HUDEP-2 (cell line): ENCODE results near the gene PDE8B.

Source experiments
- DNase-seq, 76 experiments: peaks; one replicate each; lab custom pipeline; 2025; ENCODE audit not compliant: unreplicated experiment in 76 of 76; lab: John Stamatoyannopoulos, UW

PDE8B gene

DNA sequence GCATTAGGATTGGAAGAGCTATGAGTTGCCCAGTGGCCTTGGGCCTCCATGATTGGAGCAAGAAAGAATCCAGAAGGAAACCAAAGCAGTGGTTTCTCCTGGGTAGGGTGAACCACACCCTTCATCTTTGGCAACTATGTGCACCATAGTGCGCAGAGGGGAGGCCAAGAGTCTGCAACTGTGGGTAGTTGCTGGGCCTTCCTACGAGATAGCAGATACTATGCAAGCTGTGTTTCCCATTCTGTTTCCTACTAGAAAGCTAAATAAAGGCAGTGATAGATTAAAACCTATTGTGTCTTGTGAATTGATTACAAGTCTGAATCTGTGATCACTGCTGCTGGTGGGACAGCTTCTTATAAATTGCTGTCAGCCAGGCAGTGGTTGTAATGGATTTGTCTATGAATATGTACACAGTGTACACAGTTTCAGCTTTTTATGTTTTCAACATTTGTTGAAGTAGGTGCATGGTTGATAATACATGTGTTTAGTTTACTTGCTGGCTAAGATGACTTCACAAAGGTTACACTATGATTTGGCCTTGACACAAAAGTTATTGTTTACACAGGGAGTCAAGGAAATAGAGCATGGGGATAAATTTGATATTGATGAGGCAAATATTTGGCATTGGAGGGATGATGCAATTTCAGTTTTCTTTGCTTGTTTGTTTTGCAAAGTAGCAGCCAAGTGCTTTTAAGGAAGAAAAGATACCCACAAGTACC is 23.7 kb upstream of the PDE8B start:
- DNase-seq = no peak

DNA sequence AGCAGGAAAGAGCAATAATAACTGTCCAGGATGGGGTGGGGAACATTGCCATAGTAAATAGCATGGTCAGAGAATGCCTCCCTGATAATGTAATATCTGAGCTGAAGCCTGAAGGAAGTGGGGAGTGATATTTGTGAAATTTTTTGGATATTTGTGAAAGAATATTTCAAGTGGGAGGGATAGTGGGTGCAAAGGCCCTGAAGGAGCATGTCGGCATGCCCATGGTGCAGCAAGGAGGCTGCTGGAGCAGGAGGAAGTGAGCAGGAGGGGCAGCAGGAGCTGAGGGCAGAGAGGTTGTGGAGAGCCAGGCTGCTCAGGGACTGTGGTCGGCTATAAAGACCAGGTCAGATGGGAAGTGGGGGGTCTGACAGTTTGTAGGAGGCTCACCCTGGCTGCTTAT is 21.1 kb upstream of the PDE8B start:
- DNase-seq = no peak

DNA sequence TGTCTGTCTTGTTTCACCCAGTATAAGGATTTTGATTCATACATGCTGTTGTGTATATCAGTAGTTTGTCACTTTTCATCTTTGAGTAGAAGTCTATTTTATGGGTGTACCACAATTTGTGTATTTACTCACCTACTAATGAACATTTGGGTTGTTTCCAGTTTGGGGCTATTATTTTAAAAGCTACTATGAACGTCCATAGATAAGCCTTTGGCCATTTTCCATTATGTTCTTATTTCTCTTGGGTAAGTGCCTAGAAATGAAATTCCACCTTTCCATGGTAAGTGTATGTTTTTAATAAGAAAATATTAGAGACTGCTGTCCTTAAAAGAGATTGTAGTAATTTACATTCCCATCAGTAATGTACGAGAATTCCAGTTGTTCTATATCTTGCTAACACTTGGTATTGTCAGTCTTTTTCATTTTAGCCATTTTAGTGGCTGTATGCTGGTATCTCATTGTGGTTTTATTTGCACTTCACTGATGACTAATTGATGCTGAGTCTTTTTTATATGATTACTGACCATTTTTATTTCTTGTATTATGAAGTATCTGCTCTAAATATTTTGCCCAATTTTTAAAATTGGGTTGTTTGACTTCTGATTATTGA is 17.9 kb upstream of the PDE8B start:
- DNase-seq = no peak

DNA sequence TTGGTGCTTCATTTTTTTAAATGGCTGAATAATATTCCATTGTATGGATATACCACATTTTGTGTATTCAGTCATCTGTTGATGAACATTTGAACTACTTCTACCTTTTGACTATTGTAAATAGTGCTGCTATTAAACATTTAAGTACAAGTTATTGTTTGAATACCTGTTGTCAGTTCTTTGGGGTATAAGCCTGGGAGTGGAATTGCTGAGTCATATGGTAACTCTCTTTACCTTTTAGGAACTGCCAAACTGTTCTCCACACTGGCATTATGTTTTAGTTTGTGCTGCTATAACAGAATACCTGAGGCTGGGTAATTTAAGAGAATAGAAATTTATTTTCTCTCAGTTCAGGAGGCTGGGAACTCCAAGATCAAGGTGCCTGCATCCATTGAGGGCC is 15.7 kb upstream of the PDE8B start:
- DNase-seq = no peak

DNA sequence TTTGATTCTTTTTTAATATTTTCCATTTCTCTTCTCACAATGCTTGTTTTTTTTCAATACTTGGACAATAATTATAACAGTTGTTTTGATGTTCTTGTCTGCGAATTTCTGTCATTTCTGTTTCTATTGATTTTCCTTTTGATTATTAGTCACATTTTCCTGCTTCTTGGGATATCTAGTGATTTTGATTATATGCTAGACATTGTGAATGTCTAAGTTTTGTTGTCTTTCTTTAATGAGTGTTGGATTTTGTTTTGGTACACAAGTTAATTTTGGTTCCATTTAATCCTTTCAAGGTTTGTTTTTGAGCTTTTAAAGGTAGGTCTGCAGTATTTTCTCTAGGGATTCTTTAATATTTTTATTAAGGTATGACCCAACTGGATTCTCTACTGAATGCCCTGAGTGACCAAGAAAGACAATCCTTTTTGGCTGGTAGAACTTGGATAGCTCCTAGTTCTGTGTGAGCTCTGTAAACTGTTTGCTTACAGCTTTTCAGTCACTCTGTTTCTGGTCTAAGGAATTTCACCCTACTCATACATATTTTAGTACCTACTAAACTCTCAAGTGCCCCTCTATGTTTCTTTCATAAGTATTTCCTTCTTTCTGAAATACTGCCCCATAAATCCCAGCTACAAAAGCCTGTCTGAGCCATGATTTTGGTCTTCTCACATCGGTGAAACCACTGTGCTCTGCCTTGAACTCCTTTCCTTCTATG is 12.5 kb upstream of the PDE8B start:
- no peak for DNase-seq

DNA sequence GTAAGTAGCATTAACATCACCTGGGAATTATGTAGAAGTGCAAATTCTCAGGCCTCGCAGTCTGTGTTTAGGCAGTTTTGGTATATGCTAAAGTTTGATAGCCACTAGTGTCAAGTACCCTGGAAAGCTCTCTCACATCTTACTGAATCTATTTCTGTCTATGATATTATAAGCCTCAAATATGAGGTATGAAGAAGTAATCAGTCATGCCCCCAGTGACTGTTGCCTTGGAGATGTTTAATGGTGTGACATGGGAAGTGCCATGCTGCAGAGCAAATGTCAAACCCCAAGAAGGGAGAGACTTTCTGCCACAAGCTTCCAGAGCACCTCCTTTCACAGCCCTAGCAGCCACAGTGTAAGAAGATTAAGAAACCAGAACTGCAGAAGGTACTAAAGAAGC is 9.8 kb upstream of the PDE8B start:
- no peak for DNase-seq

DNA sequence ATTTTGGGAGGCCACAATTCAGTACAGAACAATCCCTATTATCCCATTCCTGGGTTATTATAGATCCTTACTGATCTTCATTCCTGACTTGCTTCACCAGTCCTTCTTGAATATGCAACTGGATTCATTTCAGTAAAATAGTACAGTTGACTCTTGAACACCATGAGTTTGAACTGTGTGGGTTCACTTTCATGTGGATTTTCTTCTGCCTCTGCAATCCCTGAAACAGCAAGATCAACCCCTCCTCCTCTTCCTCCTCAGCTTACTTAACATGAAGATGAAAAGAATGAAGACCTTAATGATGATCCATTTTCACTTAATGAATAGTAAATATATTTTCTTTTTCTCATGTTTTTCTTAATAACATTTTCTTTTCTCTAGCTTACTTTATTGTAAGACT is 8.3 kb upstream of the PDE8B start:
- DNase-seq = no peak

DNA sequence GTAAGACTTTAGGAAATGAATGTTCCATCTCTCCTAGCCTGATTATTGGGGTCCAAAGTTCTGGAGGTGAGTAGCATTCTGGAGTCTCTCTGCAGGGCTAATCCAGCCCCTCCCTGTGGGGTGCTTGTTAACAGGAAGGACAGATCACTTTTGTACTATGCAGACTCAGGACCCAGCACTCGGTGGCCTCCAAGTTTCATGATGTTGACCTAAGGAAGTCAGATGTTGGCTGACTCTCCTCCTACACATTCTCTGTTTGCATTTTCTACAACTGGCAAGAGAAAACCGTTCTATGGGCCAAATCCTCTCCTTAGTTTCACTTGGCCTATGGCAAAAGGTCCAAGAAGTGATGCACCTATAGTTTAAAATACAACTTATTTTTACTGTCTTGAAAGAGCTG is 5.5 kb upstream of the PDE8B start:
- DNase-seq = no peak

DNA sequence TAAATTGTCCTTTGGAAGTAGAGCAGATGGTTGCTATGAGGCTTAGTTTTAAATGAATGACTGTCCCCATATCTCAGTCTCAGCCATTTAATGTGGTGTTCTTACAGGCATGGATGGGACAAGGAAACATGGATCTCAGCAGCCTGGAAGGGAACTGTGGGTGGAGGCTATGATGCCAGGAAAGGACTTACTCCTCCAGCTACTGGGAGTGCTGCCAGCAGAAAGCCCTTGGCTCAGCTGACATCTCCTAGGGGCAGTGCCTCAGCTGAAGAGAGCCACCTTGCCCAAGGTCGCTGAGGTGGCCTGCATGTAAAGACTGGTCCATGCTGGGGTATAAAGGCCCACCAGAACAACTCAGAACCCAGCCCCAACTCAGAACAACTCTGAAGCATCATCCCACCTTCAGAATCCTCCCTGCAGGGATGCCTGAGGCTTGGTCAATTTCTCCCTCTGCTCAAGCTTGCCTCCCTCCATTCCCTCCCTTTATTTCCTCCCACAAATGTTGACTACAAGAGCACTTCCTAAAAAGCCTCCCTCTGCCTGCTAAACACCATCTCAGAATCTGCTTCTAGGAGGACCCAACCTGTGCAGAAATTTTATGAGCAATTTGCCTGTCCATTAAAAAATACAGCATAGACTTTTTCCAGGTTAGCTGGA is 1.8 kb upstream of the PDE8B start:
- no peak for DNase-seq

DNA sequence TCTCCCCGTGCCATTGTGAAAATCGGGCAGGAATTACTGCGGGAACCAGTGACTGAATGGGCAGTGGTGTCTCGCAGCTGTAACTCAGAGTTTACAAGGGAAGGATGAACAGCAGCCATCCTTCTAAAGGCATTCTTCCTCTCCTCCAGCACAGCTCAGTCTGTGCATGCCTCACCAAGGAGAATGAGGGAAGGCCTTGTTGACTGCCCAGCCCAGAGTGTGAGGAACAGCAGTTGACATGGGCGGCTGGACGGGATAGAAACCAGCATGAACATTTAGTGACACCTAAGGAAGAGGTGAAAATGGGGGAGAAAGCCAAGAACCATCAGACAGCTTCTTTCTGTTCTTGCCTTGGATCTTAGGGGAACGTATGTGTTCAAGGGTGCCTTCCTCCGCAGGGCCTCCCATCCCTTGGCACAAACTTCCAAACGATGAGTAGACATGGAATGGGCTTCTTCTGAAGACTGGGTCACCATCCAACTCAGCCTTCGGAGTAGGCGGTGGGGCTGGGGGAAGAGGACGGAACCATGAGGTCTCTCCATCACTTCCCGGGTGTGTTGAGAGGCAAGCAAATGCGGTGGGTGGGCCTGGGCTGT is 887 bp upstream of the PDE8B start:
- DNase-seq = no peak

DNA sequence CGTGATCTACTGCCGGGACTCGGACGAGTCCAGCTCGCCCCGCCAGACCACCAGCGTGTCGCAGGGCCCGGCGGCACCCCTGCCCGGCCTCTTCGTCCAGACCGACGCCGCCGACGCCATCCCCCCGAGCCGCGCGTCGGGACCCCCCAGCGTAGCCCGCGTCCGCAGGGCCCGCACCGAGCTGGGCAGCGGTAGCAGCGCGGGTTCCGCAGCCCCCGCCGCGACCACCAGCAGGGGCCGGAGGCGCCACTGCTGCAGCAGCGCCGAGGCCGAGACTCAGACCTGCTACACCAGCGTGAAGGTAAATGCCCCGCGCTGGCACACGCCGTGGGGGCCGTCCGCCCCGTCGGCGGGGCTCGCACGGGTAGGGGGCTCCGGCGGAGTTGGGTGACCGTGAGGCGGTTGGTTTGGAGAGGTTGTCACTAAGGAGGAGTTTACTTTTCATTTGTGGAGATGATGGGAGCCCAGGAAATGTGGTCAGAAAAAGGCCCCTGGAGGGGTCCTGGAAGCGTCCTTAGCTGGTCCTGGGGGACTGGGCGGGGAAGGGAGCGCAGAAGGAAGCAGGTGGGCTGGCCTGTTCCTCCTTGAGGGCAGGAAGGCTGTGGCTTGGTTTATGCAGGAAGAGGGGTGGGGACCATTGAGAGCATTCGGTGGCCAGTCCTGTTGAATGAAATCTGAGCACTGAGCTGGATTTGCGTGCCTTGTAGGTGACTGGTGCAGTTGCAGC is 647 bp downstream of the PDE8B start:
- no peak for DNase-seq

DNA sequence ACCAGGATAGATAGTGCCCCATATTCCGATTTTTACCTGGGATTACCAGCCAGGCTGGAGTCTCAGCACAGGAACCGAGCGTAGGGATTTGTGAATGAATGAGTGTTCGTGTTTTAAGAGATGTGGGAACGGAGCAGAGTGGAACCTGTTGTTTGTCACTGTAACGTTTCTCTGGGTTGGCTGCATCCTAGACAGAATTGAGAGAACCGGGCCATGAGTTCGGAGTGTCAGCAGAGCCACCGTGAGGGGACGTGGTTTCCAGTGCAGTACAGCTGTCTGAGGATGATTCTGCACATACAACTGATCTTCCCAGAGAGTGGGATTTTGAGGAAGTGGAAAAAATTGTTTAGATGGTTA is 1.2 kb downstream of the PDE8B start:
- peak in 1 of 76 experiments; percentile 2 for DNase-seq

DNA sequence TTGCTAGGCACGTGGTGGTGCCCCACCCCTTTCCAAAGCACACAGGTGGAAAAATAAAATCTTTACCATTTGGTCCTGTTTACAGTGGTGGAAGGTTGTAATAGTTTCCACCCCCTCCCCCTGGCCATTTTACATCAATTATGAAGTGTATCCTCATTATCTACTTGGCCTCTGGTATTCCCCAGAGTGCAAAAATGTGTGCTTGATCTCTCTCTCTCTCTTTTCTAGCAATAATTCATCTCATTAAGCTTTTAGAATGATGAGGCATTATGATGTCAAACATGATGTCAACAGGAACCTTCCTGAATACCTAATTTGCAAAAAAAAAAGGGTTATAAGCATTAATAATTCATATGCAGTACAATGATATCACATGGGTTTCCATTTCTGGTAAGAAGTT is 3.1 kb downstream of the PDE8B start:
- no peak for DNase-seq

DNA sequence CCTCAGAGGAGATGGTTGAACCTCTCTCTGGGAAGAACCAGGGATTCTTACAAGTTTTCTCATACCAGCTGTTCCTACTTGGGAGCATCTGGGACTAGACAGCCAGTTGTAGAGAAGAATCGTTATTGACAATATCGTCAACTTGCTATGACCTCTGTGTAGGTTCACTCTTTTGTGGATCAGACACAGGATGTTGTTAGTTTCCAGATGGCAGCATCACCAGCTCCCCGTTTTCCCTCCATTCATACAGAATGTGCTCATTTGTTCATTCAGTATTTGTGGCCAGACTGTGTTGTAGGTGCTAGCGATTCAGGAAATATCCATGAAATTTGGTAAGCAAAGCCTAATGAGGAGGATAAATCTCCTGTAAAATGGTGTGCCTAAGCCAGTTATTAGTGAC is 3.7 kb downstream of the PDE8B start:
- no peak for DNase-seq

DNA sequence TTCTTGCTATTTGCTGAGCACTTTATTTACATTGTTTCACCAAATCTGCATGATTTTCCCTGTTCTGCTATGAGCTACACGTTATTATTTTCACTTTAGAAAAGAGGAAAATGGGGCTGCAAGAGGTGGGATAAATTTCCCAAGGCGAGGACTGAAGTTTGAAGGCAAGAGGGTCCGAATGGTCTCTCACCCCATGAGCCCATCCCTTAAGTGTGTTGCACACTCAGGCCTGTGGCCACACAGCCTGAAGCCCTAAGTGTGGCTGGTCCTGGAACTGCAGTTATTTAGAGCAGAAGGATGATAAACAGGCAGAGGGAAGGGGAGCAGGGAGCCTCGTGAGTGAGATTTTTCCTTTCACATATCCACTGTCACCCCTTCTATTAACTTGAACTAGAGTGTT is 7.8 kb downstream of the PDE8B start:
- peak in 1 of 76 experiments; percentile 10 for DNase-seq

DNA sequence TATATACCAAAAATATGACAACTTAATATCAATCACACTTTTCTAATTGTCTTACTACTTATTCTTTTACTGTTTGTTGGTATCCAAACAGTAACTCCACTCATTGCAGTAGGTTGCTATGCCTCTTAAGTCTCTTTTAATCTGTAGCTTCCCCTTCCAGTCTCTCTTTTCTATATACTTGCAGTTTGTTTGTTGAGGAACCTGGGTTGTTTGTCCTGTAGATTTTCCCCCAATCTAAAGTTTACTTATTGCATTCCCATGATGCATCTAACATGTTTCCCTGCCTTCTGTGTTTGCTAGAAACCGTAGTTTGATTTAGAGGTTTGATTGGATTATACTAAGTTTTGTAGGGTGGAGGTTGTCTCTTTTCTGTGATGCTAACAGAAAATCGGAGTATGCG is 10.6 kb downstream of the PDE8B start:
- DNase-seq = no peak

DNA sequence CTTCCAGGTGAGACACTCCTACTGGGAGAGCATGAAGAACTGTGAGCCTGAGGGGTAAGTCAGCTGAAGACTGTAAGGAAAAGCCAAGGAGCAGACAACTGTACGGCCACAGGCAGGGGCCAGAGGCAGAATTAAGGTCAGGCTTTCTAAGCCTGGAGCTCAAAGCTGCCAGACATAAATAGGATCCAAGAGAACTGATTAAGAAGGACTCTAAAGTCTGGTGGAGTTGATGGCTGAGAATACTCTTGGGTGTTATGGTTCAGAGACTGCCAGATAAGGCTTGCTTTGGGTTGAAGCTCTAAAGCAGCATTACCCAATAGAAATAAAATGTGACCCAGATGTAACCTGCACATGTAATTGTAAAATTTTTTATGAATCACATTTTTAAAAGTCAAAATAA is 12.2 kb downstream of the PDE8B start:
- DNase-seq = no peak

DNA sequence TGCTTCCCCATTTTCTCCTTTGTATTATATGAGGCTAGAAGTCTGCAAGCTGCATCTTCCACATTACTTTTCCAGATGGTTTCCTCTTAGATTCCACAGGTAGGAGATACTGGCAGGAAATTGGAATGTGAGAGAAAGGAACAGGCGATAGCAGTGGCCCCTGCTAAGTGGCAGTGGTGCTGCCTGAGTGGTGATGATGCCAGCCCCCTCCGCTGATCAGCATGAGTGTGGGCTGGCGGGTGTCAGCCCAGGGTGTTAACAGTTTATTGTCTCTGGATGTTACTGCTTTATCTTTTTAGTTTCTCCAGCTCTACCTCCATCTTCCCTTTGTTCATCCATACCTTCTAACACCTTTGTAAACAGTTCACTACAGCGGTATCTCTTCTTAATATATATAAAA is 13.2 kb downstream of the PDE8B start:
- DNase-seq = no peak

DNA sequence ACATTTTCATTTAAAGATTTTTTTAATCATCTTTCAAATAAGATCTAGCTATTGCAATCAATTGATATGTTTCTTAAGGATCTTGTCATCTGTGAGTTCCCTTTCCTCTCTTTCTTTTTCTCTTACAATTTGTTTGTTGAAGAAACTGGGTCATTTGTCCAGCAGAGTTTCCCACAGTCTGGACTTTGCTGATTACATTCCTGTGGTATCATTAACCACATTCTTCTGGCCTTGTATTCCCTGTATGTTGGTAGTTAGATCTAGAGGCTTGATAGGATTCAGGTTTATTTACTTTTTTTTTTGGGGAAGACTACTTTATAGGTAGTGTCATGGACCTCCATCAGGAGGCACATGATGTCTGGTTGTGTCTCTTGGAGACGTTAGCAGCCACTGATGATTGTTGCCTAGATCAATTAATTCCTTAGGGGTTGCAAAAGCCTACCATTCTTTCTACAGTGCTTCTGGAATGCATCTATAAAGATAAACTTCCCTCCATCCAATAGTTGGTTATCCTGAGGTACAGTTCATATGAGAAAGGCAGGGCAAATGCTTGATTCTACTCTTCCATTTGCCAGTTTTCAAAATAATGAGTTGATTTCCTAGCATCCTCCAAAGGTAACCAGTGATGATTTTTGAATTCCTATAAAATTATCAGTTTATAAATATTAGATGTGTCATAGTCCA is 14.3 kb downstream of the PDE8B start:
- no peak for DNase-seq

DNA sequence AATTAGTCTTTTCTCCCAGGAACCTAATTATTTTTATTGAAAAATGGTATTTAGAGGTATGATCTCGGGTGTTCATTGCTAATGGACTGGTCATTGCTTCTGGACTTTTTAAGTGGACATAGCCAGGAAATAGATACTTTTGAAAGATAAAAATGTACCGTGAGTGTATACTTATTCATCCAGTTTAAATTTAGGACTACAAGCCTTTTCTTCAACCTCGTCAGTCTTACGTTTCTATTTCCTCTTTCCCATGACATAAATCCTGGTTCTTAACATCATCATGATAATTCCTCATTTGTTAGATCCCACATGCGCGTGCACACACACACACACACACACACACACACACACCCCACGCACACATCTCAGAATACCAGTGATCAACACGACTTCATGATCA is 15.1 kb downstream of the PDE8B start:
- DNase-seq = no peak
